Panc1 (cell line): ENCODE results near the gene SLC49A4. TPM values are rescaled to one million over a fixed set of nuclear protein-coding genes. Genes with fewer than 3 reads are reported as not detected.

Experiments used
- ATAC-seq: fragments of 200-7000 bp; cut with Tn5 transposase; 2 replicates; pipeline ENCODE4 v1.9.1; 2020; ENCODE audit warnings: mild to moderate bottlenecking, moderate library complexity
- BruUV-seq: library from RNA; stranded (reverse); fragments of 400-500 nt; replicated peaks from 2 replicates; lab custom pipeline; 2021; lab: Mats Ljungman, UMichigan
- CTCF ChIA-PET: fragments of 300-600 bp; sonication (Branson Sonifier 250); formaldehyde crosslinking; loops from one replicate; lab custom pipeline; 2022; ENCODE audit warnings: antibody characterized with exemption; lab: Charles Lee
- POLR2A ChIA-PET: fragments of 300-600 bp; sonication (Branson Sonifier 250); formaldehyde crosslinking; loops from one replicate; lab custom pipeline; 2022; ENCODE audit warnings: antibody characterized with exemption; lab: Charles Lee
- DNase-seq: peaks from one replicate; pipeline ENCODE4 v3.0.0-alpha.2; 2010; ENCODE audit warnings: low read depth, low spot score
- H3K27ac ChIP-seq: 2 replicates; pipeline ENCODE4 v1.5.1; 2011; ENCODE audit warnings: mild to moderate bottlenecking, low read length, inconsistent platforms
- H3K27me3 ChIP-seq: fragments of 200-500 bp; sonication (Bioruptor generic); 2 replicates; pipeline ENCODE4 v1.6.0; 2014; ENCODE audit warnings: low read length, inconsistent platforms; ENCODE audit not compliant: control insufficient read depth, insufficient read depth
- H3K36me3 ChIP-seq: fragments of 200-500 bp; sonication (Bioruptor generic); 2 replicates; pipeline ENCODE4 v1.5.1; 2014; ENCODE audit warnings: inconsistent platforms, mild to moderate bottlenecking, low read length, moderate library complexity; ENCODE audit not compliant: control insufficient read depth, insufficient read depth
- H3K4me1 ChIP-seq: 2 replicates; pipeline ENCODE4 v1.5.1; 2011; ENCODE audit warnings: inconsistent platforms, mild to moderate bottlenecking, low read length, moderate library complexity; ENCODE audit not compliant: control insufficient read depth, insufficient read depth
- H3K4me3 ChIP-seq, 2 experiments: 2 replicates each; pipeline ENCODE4 v1.5.1; 2011 to 2012; ENCODE audit warnings: low read depth in 2 of 2, low read length in 2 of 2, mild to moderate bottlenecking in 2 of 2, inconsistent platforms in 1 of 2, moderate library complexity in 1 of 2
- H3K9me3 ChIP-seq: fragments of 200-500 bp; sonication (Bioruptor generic); 2 replicates; pipeline ENCODE4 v1.5.1; 2014; ENCODE audit warnings: low read depth, mild to moderate bottlenecking, inconsistent platforms, low read length, moderate library complexity; ENCODE audit not compliant: control insufficient read depth, insufficient read depth
- CTCF ChIP-seq: fragments of 450-650 bp; IDR thresholded peaks from 2 replicates; pipeline ENCODE4 v1.5.1; 2017; ENCODE audit warnings: mild to moderate bottlenecking
- POLR2AphosphoS5 ChIP-seq: IDR thresholded peaks from 2 replicates; pipeline ENCODE4 v1.6.1; 2012; ENCODE audit warnings: mild to moderate bottlenecking, low read depth, low read length, moderate library complexity
- REST ChIP-seq, 2 experiments: IDR thresholded peaks; 2 replicates each; pipeline ENCODE4 v1.6.1; 2011 to 2012; ENCODE audit warnings: low read depth in 2 of 2, control low read depth in 1 of 2, low read length in 1 of 2, mild to moderate bottlenecking in 1 of 2, moderate library complexity in 1 of 2; ENCODE audit not compliant: insufficient read depth in 1 of 2
- SIN3A ChIP-seq: IDR thresholded peaks from 2 replicates; pipeline ENCODE4 v1.6.1; 2012; ENCODE audit warnings: low read depth, mild to moderate bottlenecking, low read length, moderate library complexity, borderline replicate concordance; ENCODE audit not compliant: insufficient read depth
- TCF7L2 ChIP-seq: IDR thresholded peaks from 2 replicates; pipeline ENCODE4 v1.6.1; 2011; ENCODE audit warnings: mild to moderate bottlenecking, low read depth, low read length, inconsistent platforms
- in situ Hi-C: cut with HindIII; loops from 2 replicates; pipeline ENCODE4 v1.10.0; 2016; ENCODE audit warnings: low sequenced_read_pairs, low pct_unique_long_range_greater_than_20kb
- intact Hi-C: fragments of 100-400 bp; cut with micrococcal nuclease; formaldehyde crosslinking; loops from one replicate; pipeline ENCODE4 v1.10.0; 2022; ENCODE audit not compliant: unreplicated experiment
- total RNA-seq: library from RNA; stranded (reverse); gene quantifications from one replicate; pipeline ENCODE4 v1.2.1, GENCODE V29; 2021; ENCODE audit not compliant: unreplicated experiment

The SLC49A4 gene
- total RNA-seq, 1 experiment from 2014 or later, result 15.9 TPM

- POLR2A ChIA-PET, result no interaction called here
- H3K27me3 ChIP-seq, result 0 out of 2 replicates have a peak, but pooled peaks cover 5% of the 10 kb centered on the region
- no TSS peak for BruUV-seq
- TF ChIP-seq SIN3A (no peak), TCF7L2 (no peak), REST (IDR thresholded peaks at IDR 0.05; ENCODE audit: insufficient read depth in 1 of 2, low read depth in 2 of 2, low read length in 1 of 2) (no peak), POLR2AphosphoS5 (no peak), CTCF (no peak)
- in situ Hi-C loops, result no loop called here
- H3K9me3 ChIP-seq, result no peaks in the 10 kb centered on the region
- no peak overlapping the region for H3K27ac ChIP-seq
- intact Hi-C loops, result no loop called here
- H3K4me1 ChIP-seq, result no peaks in the 10 kb centered on the region
- DNase-seq, result no peak
- no peak for ATAC-seq
- H3K4me3 ChIP-seq, result no peak overlapping the region
- no peaks in the 10 kb centered on the region for H3K36me3 ChIP-seq
- CTCF ChIA-PET, result no interaction called here
These were observed 112.6 kb downstream of the SLC49A4 start for GRCh38 chr3:122907471-122907870.

GRCh38 chr3:122908251-122908650 lies 113.4 kb downstream of the SLC49A4 start:
- Histone ChIP-seq H3K27me3 (0 out of 2 replicates have a peak, but pooled peaks cover 5% of the 10 kb centered on the region), H3K27ac (no peak overlapping the region), H3K9me3 (no peaks in the 10 kb centered on the region), H3K4me1 (no peaks in the 10 kb centered on the region), H3K36me3 (no peaks in the 10 kb centered on the region), H3K4me3 (no peak overlapping the region)
- BruUV-seq, result no TSS peak
- DNase-seq (no peak), ATAC-seq (no peak)
- intact Hi-C loops (no loop called here), in situ Hi-C loops (no loop called here)
- TF ChIP-seq CTCF (no peak), TCF7L2 (no peak)
- POLR2A ChIA-PET, result no interaction called here
- CTCF ChIA-PET, result no interaction called here
